ENCODE data around the gene EIF4G3. TPM values are rescaled to one million over a fixed set of nuclear protein-coding genes. Genes with fewer than 3 reads are reported as not detected.
A peak's percentile ranks its signal among the peaks of the same experiment; 100 is the strongest.

EIF4G3 gene
- total RNA-seq, 1 donor from 2014 or later, result 81.3 TPM

DNA sequence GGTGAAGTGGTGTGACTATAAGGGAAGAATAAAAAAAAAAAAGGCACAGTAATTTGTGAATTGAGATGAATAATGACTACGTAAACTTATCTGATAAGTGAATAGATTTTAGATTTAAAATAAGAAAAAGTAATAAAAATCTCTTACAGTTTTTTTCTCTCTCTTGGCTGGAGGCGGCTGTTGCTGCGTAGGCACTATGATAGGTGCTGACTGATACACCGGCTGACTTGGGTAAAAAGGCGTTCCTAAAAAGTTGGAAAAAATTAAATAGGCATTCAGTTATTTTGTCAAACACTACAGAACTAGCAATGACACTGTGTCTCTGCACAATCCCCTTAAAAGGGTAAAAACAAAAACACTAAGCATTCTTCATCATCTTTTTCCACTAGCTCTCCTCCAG lies 203.8 kb downstream of the EIF4G3 start:
- DNase-seq, result no peak
- H3K27me3 Mint-ChIP-seq, result no peaks in the 10 kb centered on the region
- ATAC-seq (ENCODE audit: low read depth), result no peak
- peaks cover 56% of the 10 kb centered on the region for H3K36me3 Mint-ChIP-seq (ENCODE audit: low read depth)
- ChIA-PET POLR2A (no interaction called here), CTCF (no interaction called here)
- H3K4me1 Mint-ChIP-seq, result no peaks in the 10 kb centered on the region
- H3K27ac Mint-ChIP-seq, result no peak overlapping the region
- intact Hi-C loops (cut with micrococcal nuclease), result no loop called here
- no peak overlapping the region for H3K4me3 Mint-ChIP-seq
- no peak for TF ChIP-seq CTCF (IDR thresholded peaks at IDR 0.05)
- H3K9me3 Mint-ChIP-seq, result no peaks in the 10 kb centered on the region

- no peaks in the 10 kb centered on the region for H3K9me3 Mint-ChIP-seq
Measured at GRCh38 chr1:20964540-20965484, 211.9 kb downstream of the EIF4G3 start.

GRCh38 chr1:20962576-20963258 lies 214.0 kb downstream of the EIF4G3 start:
- TF ChIP-seq CTCF (IDR thresholded peaks at IDR 0.05), result no peak
- CTCF ChIA-PET, result interaction anchor here (1.4 kb wide), 1 partner anchor 233 kb away, joined by 4 read pairs; no protein-coding TSS in a partner anchor
- no peak overlapping the region for H3K4me3 Mint-ChIP-seq
- H3K9me3 Mint-ChIP-seq, result no peaks in the 10 kb centered on the region
- H3K27ac Mint-ChIP-seq, result no peak overlapping the region
- ATAC-seq (ENCODE audit: low read depth) (no peak), DNase-seq (no peak)
- H3K4me1 Mint-ChIP-seq, result peaks cover 34% of the 10 kb centered on the region
- POLR2A ChIA-PET, result no interaction called here
- H3K27me3 Mint-ChIP-seq, result no peaks in the 10 kb centered on the region
- peaks cover 13% of the 10 kb centered on the region for H3K36me3 Mint-ChIP-seq (ENCODE audit: low read depth)
- intact Hi-C loops (cut with micrococcal nuclease), result no loop called here

More at GRCh38 chr1:20964540-20965484, 211.9 kb downstream of the EIF4G3 start:
- TF ChIP-seq CTCF (IDR thresholded peaks at IDR 0.05), result no peak
- H3K27me3 Mint-ChIP-seq, result no peaks in the 10 kb centered on the region
- H3K27ac Mint-ChIP-seq, result peak overlapping the region; percentile 64
- intact Hi-C loops (cut with micrococcal nuclease), result no loop called here
- peak; percentile 91 for ATAC-seq (ENCODE audit: low read depth)
- CTCF ChIA-PET, result interaction anchor here (1.5 to 2.6 kb wide), 2 partner anchors 231 to 268 kb away, joined by 8 to 11 read pairs; no protein-coding TSS in a partner anchor
- POLR2A ChIA-PET, result no interaction called here
- peaks cover 23% of the 10 kb centered on the region for H3K36me3 Mint-ChIP-seq (ENCODE audit: low read depth)
- H3K4me3 Mint-ChIP-seq, result peak overlapping the region; percentile 11
- H3K4me1 Mint-ChIP-seq, result peaks cover 25% of the 10 kb centered on the region
- DNase-seq, result no peak

DNA sequence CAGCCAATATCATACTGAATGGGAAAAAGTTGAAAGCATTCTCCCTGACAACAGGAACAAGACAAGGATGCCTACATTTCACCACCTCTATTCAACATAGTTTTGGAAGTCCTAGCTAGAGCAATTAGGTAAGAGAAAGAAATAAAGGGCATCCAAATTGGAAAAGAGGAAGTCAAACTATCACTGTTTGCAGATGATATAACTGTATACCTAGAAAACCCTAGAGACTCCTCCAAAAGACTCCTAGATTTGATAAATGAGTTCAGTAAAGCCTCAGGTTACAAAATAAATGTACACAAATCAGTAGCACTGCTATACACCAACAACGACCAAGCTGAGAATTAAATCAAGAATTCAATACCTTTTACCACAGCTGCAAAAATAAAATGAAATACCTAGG lies 218.3 kb downstream of the EIF4G3 start:
- TF ChIP-seq CTCF (IDR thresholded peaks at IDR 0.05), result no peak
- ChIA-PET CTCF (no interaction called here), POLR2A (no interaction called here)
- Mint-ChIP-seq H3K9me3 (no peaks in the 10 kb centered on the region), H3K36me3 (ENCODE audit: low read depth) (peaks cover 29% of the 10 kb centered on the region), H3K4me1 (peaks cover 14% of the 10 kb centered on the region), H3K4me3 (no peak overlapping the region), H3K27me3 (no peaks in the 10 kb centered on the region), H3K27ac (no peak overlapping the region)
- intact Hi-C loops (cut with micrococcal nuclease), result no loop called here
- DNase-seq, result no peak
- ATAC-seq (ENCODE audit: low read depth), result no peak

- ATAC-seq (ENCODE audit: low read depth) (no peak), DNase-seq (no peak)
- H3K4me1 Mint-ChIP-seq, result peaks cover 14% of the 10 kb centered on the region
- no peaks in the 10 kb centered on the region for H3K9me3 Mint-ChIP-seq
- no peak overlapping the region for H3K4me3 Mint-ChIP-seq
- POLR2A ChIA-PET, result no interaction called here
- TF ChIP-seq CTCF (IDR thresholded peaks at IDR 0.05), result no peak
- no peaks in the 10 kb centered on the region for H3K27me3 Mint-ChIP-seq
- intact Hi-C loops (cut with micrococcal nuclease), result no loop called here
- CTCF ChIA-PET, result no interaction called here
- H3K36me3 Mint-ChIP-seq (ENCODE audit: low read depth), result peaks cover 24% of the 10 kb centered on the region
- H3K27ac Mint-ChIP-seq, result no peak overlapping the region
Measured at GRCh38 chr1:20956272-20956671, 220.4 kb downstream of the EIF4G3 start.
